HG03108 (cell line): Measurements from ENCODE around the gene C17orf78.
"Not testable (repeated sequence)": the region's sequence is repeated elsewhere in the genome, so short reads cannot be mapped to it uniquely, and the experiment has no call there.

Source experiments
- ATAC-seq: cut with Tn5 transposase; IDR thresholded peaks from one replicate; pipeline ENCODE4 v1.9.1; 2021; ENCODE audit warnings: moderate library complexity; ENCODE audit not compliant: unreplicated experiment

The C17orf78 gene

GRCh38 chr17:37375706-37376105 lies at the start of gene C17orf78:
Gene C17orf78, plus strand, starts transcription at chr17:37375985. Its CDS starts 108 bp downstream, at chr17:37376093.
- no peak for ATAC-seq

GRCh38 chr17:37327341-37328090 lies 48.3 kb upstream of the C17orf78 start:
- ATAC-seq: no peak

- no peak for ATAC-seq
These were observed 36.9 kb upstream of the C17orf78 start for GRCh38 chr17:37338847-37339246.

- no peak for ATAC-seq
These were observed 36.5 kb upstream of the C17orf78 start for GRCh38 chr17:37339321-37339720.

GRCh38 chr17:37340804-37341203 lies 35.0 kb upstream of the C17orf78 start:
- no peak for ATAC-seq

GRCh38 chr17:37342589-37342988 lies 33.2 kb upstream of the C17orf78 start:
- no peak for ATAC-seq

GRCh38 chr17:37344519-37344918 lies 31.3 kb upstream of the C17orf78 start:
- ATAC-seq: no peak

- ATAC-seq: not testable (repeated sequence)
These were observed 28.9 kb upstream of the C17orf78 start for GRCh38 chr17:37346863-37347402.

GRCh38 chr17:37356796-37357569 lies 18.8 kb upstream of the C17orf78 start:
- not testable (repeated sequence) for ATAC-seq

- ATAC-seq: no peak
These were observed 17.5 kb upstream of the C17orf78 start for GRCh38 chr17:37358098-37358829.

- ATAC-seq: peak; percentile 91
These were observed 16.7 kb upstream of the C17orf78 start for GRCh38 chr17:37358830-37359681.

GRCh38 chr17:37359682-37360188 lies 16.1 kb upstream of the C17orf78 start:
- no peak for ATAC-seq

- no peak for ATAC-seq
These were observed 15.2 kb upstream of the C17orf78 start for GRCh38 chr17:37360632-37361031.

- no peak for ATAC-seq
These were observed 14.2 kb upstream of the C17orf78 start for GRCh38 chr17:37361543-37361942.

- ATAC-seq: no peak
These were observed 10.2 kb upstream of the C17orf78 start for GRCh38 chr17:37365589-37365988.

- no peak for ATAC-seq
These were observed 7.2 kb upstream of the C17orf78 start for GRCh38 chr17:37368577-37368976.

- ATAC-seq: no peak
These were observed 2.1 kb upstream of the C17orf78 start for GRCh38 chr17:37373530-37374159.

GRCh38 chr17:37382056-37382455 lies 6.3 kb downstream of the C17orf78 start:
- no peak for ATAC-seq

GRCh38 chr17:37384560-37385149 lies 8.9 kb downstream of the C17orf78 start:
- no peak for ATAC-seq
